NT2/D1 (cell line): ENCODE results near the gene ZNF268.

ENCODE experiments used
- SUZ12 ChIP-seq: IDR thresholded peaks from 2 replicates; pipeline ENCODE4 v1.6.1; 2011; ENCODE audit not compliant: insufficient read length, insufficient read depth; ENCODE audit errors: extremely low read depth
- YY1 ChIP-seq: IDR thresholded peaks from 2 replicates; pipeline ENCODE4 v1.6.1; 2011; ENCODE audit not compliant: insufficient read length, insufficient read depth

GRCh38 chr12:133135747-133136146 lies 45.5 kb upstream of the ZNF268 start:
- TF ChIP-seq YY1 (no peak), SUZ12 (no peak)
